ENCODE measurements around the gene SLC29A2. TPM values are rescaled to one million over a fixed set of nuclear protein-coding genes. Genes with fewer than 3 reads are reported as not detected.
A peak's percentile ranks its signal among the peaks of the same experiment; 100 is the strongest.

Gene SLC29A2
- total RNA-seq, 1 experiment from 2014 or later = 36.1 TPM

- Histone ChIP-seq H3K4me2 (no peak overlapping the region), H3F3A (ENCODE audit: insufficient read depth, low read depth) (peaks cover 8% of the 10 kb centered on the region), H3K4me3 (no peak overlapping the region), H3K9me2 (ENCODE audit: insufficient read depth) (no peaks in the 10 kb centered on the region), H3K27me3 (ENCODE audit: insufficient read depth, low read depth) (peaks cover 55% of the 10 kb centered on the region), H3K27ac (no peak overlapping the region), H4K20me1 (ENCODE audit: insufficient read depth) (peaks cover 9% of the 10 kb centered on the region), H3K9me3 (ENCODE audit: insufficient read depth, low read depth) (no peaks in the 10 kb centered on the region), H3K36me3 (ENCODE audit: low read depth) (no peaks in the 10 kb centered on the region), H3K4me1 (replicated peaks; ENCODE audit: insufficient read depth) (no peaks in the 10 kb centered on the region), H3K79me2 (ENCODE audit: low read depth) (no peaks in the 10 kb centered on the region), H2AFZ (no peak overlapping the region)
- POLR2A ChIA-PET (ENCODE audit: unreplicated experiment) = no interaction called here
- CTCF ChIA-PET = no interaction called here
- DNase-seq = no peak
- intact Hi-C loops (cut with micrococcal nuclease; ENCODE audit: unreplicated experiment) = no loop called here
- BruUV-seq (replicated peaks) = no TSS peak
- TF ChIP-seq CTCF (conservative IDR thresholded peaks at IDR 0.05) (no peak), EZH2 (IDR thresholded peaks at IDR 0.05; ENCODE audit: low read depth) (no peak)
Observed at GRCh38 chr11:66419825-66420224, 48.3 kb upstream of the SLC29A2 start.

GRCh38 chr11:66418986-66419308, 47.4 kb upstream of the SLC29A2 start:
- no peak overlapping the region for H2AFZ ChIP-seq
- POLR2A ChIA-PET (ENCODE audit: unreplicated experiment) = no interaction called here

GRCh38 chr11:66418168-66418985, 46.8 kb upstream of the SLC29A2 start:
- intact Hi-C loops (cut with micrococcal nuclease; ENCODE audit: unreplicated experiment) = no loop called here
- BruUV-seq (replicated peaks) = no TSS peak
- Histone ChIP-seq H3K4me2 (peak overlapping the region; percentile 14; the same call in 1 of the 2 replicates), H4K20me1 (ENCODE audit: insufficient read depth) (peaks cover 9% of the 10 kb centered on the region), H3F3A (ENCODE audit: insufficient read depth, low read depth) (peaks cover 8% of the 10 kb centered on the region), H3K9me3 (ENCODE audit: insufficient read depth, low read depth) (no peaks in the 10 kb centered on the region), H3K4me3 (no peak overlapping the region), H2AFZ (no peak overlapping the region), H3K27ac (no peak overlapping the region), H3K36me3 (ENCODE audit: low read depth) (no peaks in the 10 kb centered on the region), H3K9me2 (ENCODE audit: insufficient read depth) (no peaks in the 10 kb centered on the region), H3K4me1 (replicated peaks; ENCODE audit: insufficient read depth) (no peaks in the 10 kb centered on the region), H3K27me3 (ENCODE audit: insufficient read depth, low read depth) (peaks cover 55% of the 10 kb centered on the region), H3K79me2 (ENCODE audit: low read depth) (no peaks in the 10 kb centered on the region)
- POLR2A ChIA-PET (ENCODE audit: unreplicated experiment) = interaction anchor here (0.6 kb wide), 1 partner anchor 62 kb away, joined by 3 read pairs; the partner anchor contains the start of gene DPP3
- CTCF ChIA-PET = interaction anchor here (0.6 to 1.3 kb wide), 7 partner anchors 12 to 529 kb away, joined by 3 to 6 read pairs (median 4); partner anchors contain the start of genes MRPL11, PELI3 and RBM4B
- DNase-seq = peak; percentile 70 to 75
- TF ChIP-seq CTCF (conservative IDR thresholded peaks at IDR 0.05) (peak; percentile 67; the same call in 1 of the 2 replicates), EZH2 (IDR thresholded peaks at IDR 0.05; ENCODE audit: low read depth) (no peak)

More at GRCh38 chr11:66418986-66419308, 47.4 kb upstream of the SLC29A2 start:
- DNase-seq = no peak
- H3K27ac ChIP-seq = no peak overlapping the region
- CTCF ChIA-PET = interaction anchor here (0.6 to 1.3 kb wide), 2 partner anchors 259 to 427 kb away, joined by 4 to 6 read pairs; partner anchors contain the start of gene RBM4B
- H3K4me1 ChIP-seq (replicated peaks; ENCODE audit: insufficient read depth) = no peaks in the 10 kb centered on the region
- no peaks in the 10 kb centered on the region for H3K79me2 ChIP-seq (ENCODE audit: low read depth)
- BruUV-seq (replicated peaks) = no TSS peak
- peaks cover 55% of the 10 kb centered on the region for H3K27me3 ChIP-seq (ENCODE audit: insufficient read depth, low read depth)
- no peaks in the 10 kb centered on the region for H3K9me2 ChIP-seq (ENCODE audit: insufficient read depth)
- intact Hi-C loops (cut with micrococcal nuclease; ENCODE audit: unreplicated experiment) = no loop called here
- no peaks in the 10 kb centered on the region for H3K36me3 ChIP-seq (ENCODE audit: low read depth)
- peaks cover 9% of the 10 kb centered on the region for H4K20me1 ChIP-seq (ENCODE audit: insufficient read depth)
- peaks cover 8% of the 10 kb centered on the region for H3F3A ChIP-seq (ENCODE audit: insufficient read depth, low read depth)
- no peak for TF ChIP-seq EZH2 (IDR thresholded peaks at IDR 0.05; ENCODE audit: low read depth)
- TF ChIP-seq CTCF (conservative IDR thresholded peaks at IDR 0.05) = no peak
- H3K4me2 ChIP-seq = no peak overlapping the region
- H3K9me3 ChIP-seq (ENCODE audit: insufficient read depth, low read depth) = no peaks in the 10 kb centered on the region
- H3K4me3 ChIP-seq = no peak overlapping the region

All from PC-9 (cell line).